Neuronal stem cell (in vitro differentiated cells): ENCODE results near the gene ATP9B.

Source experiments
- DNase-seq: peaks from one replicate; pipeline ENCODE4 v3.0.0-alpha.2; 2013; ENCODE audit warnings: low spot score
- H2AFZ ChIP-seq: one replicate; pipeline ENCODE4 v1.6.1; 2013; ENCODE audit warnings: mild to moderate bottlenecking, low read length, inconsistent platforms
- H2AK5ac ChIP-seq: 2 replicates; pipeline ENCODE4 v1.6.1; 2013; ENCODE audit warnings: low read depth, mild to moderate bottlenecking, inconsistent platforms, low read length, moderate library complexity, mixed read lengths
- H2BK120ac ChIP-seq: 2 replicates; pipeline ENCODE4 v1.6.1; 2013; ENCODE audit warnings: low read depth, mild to moderate bottlenecking, inconsistent platforms, low read length, moderate library complexity, mixed read lengths
- H2BK12ac ChIP-seq: one replicate; pipeline ENCODE4 v1.6.1; 2013; ENCODE audit warnings: low read length, inconsistent platforms
- H2BK15ac ChIP-seq: 2 replicates; pipeline ENCODE4 v1.6.1; 2013; ENCODE audit warnings: mild to moderate bottlenecking, low read length, inconsistent platforms, mixed read lengths
- H2BK5ac ChIP-seq: one replicate; pipeline ENCODE4 v1.6.1; 2013; ENCODE audit warnings: inconsistent platforms, mild to moderate bottlenecking, low read length, moderate library complexity
- H3K14ac ChIP-seq: one replicate; pipeline ENCODE4 v1.6.1; 2013; ENCODE audit warnings: low read length, inconsistent platforms
- H3K18ac ChIP-seq: 2 replicates; pipeline ENCODE4 v1.6.1; 2013; ENCODE audit warnings: low read length, inconsistent platforms
- H3K23ac ChIP-seq: 2 replicates; pipeline ENCODE4 v1.6.1; 2013; ENCODE audit warnings: low read depth, mild to moderate bottlenecking, mixed read lengths, low read length, inconsistent platforms; ENCODE audit not compliant: poor library complexity
- H3K27ac ChIP-seq: replicated peaks from 3 replicates; pipeline ENCODE4 v1.5.1; 2013; ENCODE audit warnings: low read length, inconsistent platforms
- H3K27me3 ChIP-seq, 3 experiments: 2 replicates each; pipeline ENCODE4 v1.6.1; 2013; ENCODE audit warnings: low read length in 3 of 3, mild to moderate bottlenecking in 2 of 3, inconsistent platforms in 1 of 3, low read depth in 1 of 3, mixed read lengths in 1 of 3, moderate library complexity in 1 of 3; ENCODE audit not compliant: control insufficient read depth in 3 of 3, insufficient read depth in 3 of 3
- H3K36me3 ChIP-seq, 2 donors: replicated peaks in 1 of 2; 2 replicates each; pipeline ENCODE4 v1.6.1; 2013; ENCODE audit warnings: low read length in 2 of 2; ENCODE audit not compliant: control insufficient read depth in 2 of 2, insufficient read depth in 2 of 2
- H3K4ac ChIP-seq: 2 replicates; pipeline ENCODE4 v1.6.1; 2013; ENCODE audit warnings: inconsistent platforms, mild to moderate bottlenecking, low read length, moderate library complexity
- H3K4me1 ChIP-seq, 2 donors: 1 replicate in 1 of 2; 2 replicates in 1 of 2; pipeline ENCODE4 v1.6.1; 2013; ENCODE audit warnings: low read length in 2 of 2, low read depth in 1 of 2; ENCODE audit not compliant: control insufficient read depth in 2 of 2, insufficient read depth in 1 of 2
- H3K4me2 ChIP-seq: one replicate; pipeline ENCODE4 v1.6.1; 2013; ENCODE audit warnings: mild to moderate bottlenecking, low read length, inconsistent platforms; ENCODE audit not compliant: insufficient read depth, poor library complexity, severe bottlenecking
- H3K4me3 ChIP-seq, 2 donors: 2 replicates each; pipeline ENCODE4 v1.5.1; 2013; ENCODE audit warnings: low read length in 2 of 2, mild to moderate bottlenecking in 2 of 2, inconsistent platforms in 1 of 2, moderate library complexity in 1 of 2
- H3K79me1 ChIP-seq: one replicate; pipeline ENCODE4 v1.6.1; 2013; ENCODE audit warnings: low read depth, mild to moderate bottlenecking, inconsistent platforms, low read length, moderate library complexity
- H3K9ac ChIP-seq: one replicate; pipeline ENCODE4 v1.6.1; 2013; ENCODE audit warnings: mild to moderate bottlenecking, low read depth, low read length, inconsistent platforms; ENCODE audit not compliant: poor library complexity
- H3K9me3 ChIP-seq, 2 donors: replicated peaks in 1 of 2; 2 replicates each; pipeline versions ENCODE3 to v1.6.1; 2013; ENCODE audit warnings: low read length in 2 of 2, mild to moderate bottlenecking in 2 of 2, inconsistent platforms in 1 of 2, low read depth in 1 of 2, mixed read lengths in 1 of 2, moderate library complexity in 1 of 2; ENCODE audit not compliant: control insufficient read depth in 2 of 2, insufficient read depth in 1 of 2
- H4K8ac ChIP-seq: one replicate; pipeline ENCODE4 v1.6.1; 2013; ENCODE audit warnings: low read depth, mild to moderate bottlenecking, inconsistent platforms, low read length, moderate library complexity
- H4K91ac ChIP-seq: one replicate; pipeline ENCODE4 v1.6.1; 2013; ENCODE audit warnings: low read length, low read depth, mild to moderate bottlenecking, inconsistent platforms; ENCODE audit not compliant: poor library complexity
- WGBS, 2 donors: extraction: QIAGEN DNeasy Blood & Tissue Kit; methylation state at CpG; one replicate each; pipeline ENCODE4 v1.1.7; 2013; ENCODE audit warnings: missing lambda C conversion rate in 2 of 2, mixed read lengths in 1 of 2; ENCODE audit not compliant: insufficient read length in 2 of 2, insufficient replicate concordance in 1 of 2; ENCODE audit errors: extremely low coverage in 2 of 2; 5-methylcytosine and 5-hydroxymethylcytosine counted together

The ATP9B gene

GRCh38 chr18:79257480-79257879 is 188.3 kb downstream of the ATP9B start:
- Histone ChIP-seq H4K91ac (no peak overlapping the region), H3K4me3 (no peak overlapping the region), H3K36me3 (peaks cover 0 to 13% of the 10 kb centered on the region in 2 donors), H2BK120ac (no peak overlapping the region), H2BK12ac (no peak overlapping the region), H3K9me3 (no peaks in the 10 kb centered on the region), H2AFZ (no peak overlapping the region), H3K79me1 (no peaks in the 10 kb centered on the region), H3K9ac (no peak overlapping the region), H2BK15ac (no peak overlapping the region), H3K27ac (no peak overlapping the region), H3K4me2 (no peak overlapping the region), H4K8ac (no peak overlapping the region), H2AK5ac (no peak overlapping the region), H3K4ac (no peak overlapping the region), H2BK5ac (no peak overlapping the region), H3K18ac (peak overlapping the region; percentile 63), H3K14ac (no peak overlapping the region), H3K27me3 (no peaks in the 10 kb centered on the region), H3K23ac (peak overlapping the region; percentile 34), H3K4me1 (peaks cover 0 to 8% of the 10 kb centered on the region in 2 donors)
- DNase-seq = no peak
- WGBS, 2 donors = no CpG with 5 or more reads among the region's 6 CpGs

GRCh38 chr18:79258447-79258846 is 189.3 kb downstream of the ATP9B start:
- Histone ChIP-seq H2BK15ac (no peak overlapping the region), H3K27me3 (no peaks in the 10 kb centered on the region), H2BK5ac (no peak overlapping the region), H3K9me3 (no peaks in the 10 kb centered on the region), H3K23ac (no peak overlapping the region), H3K79me1 (no peaks in the 10 kb centered on the region), H3K4me3 (no peak overlapping the region), H2BK120ac (no peak overlapping the region), H2AK5ac (no peak overlapping the region), H3K4ac (no peak overlapping the region), H3K27ac (no peak overlapping the region), H2BK12ac (no peak overlapping the region), H3K9ac (no peak overlapping the region), H3K4me1 (peaks cover 0 to 8% of the 10 kb centered on the region in 2 donors), H3K4me2 (no peak overlapping the region), H3K36me3 (peaks cover 0 to 12% of the 10 kb centered on the region in 2 donors), H4K8ac (no peak overlapping the region), H2AFZ (no peak overlapping the region), H4K91ac (no peak overlapping the region), H3K18ac (no peak overlapping the region), H3K14ac (no peak overlapping the region)
- no peak for DNase-seq
- no CpG with 5 or more reads among the region's 4 CpGs for WGBS, 2 donors

GRCh38 chr18:79259218-79259617 is 190.0 kb downstream of the ATP9B start:
- peaks cover 0 to 8% of the 10 kb centered on the region in 2 donors for H3K36me3 ChIP-seq
- no peak overlapping the region for H2BK15ac ChIP-seq
- H2BK5ac ChIP-seq = no peak overlapping the region
- DNase-seq = no peak
- no peak overlapping the region for H3K27ac ChIP-seq
- H3K14ac ChIP-seq = no peak overlapping the region
- no CpG with 5 or more reads among the region's 2 CpGs for WGBS, 2 donors
- H3K23ac ChIP-seq = no peak overlapping the region
- H3K4me3 ChIP-seq = no peak overlapping the region
- H2BK120ac ChIP-seq = no peak overlapping the region
- H4K8ac ChIP-seq = no peak overlapping the region
- peaks cover 0 to 8% of the 10 kb centered on the region in 2 donors for H3K4me1 ChIP-seq
- H3K4me2 ChIP-seq = no peak overlapping the region
- H3K79me1 ChIP-seq = no peaks in the 10 kb centered on the region
- H3K9ac ChIP-seq = no peak overlapping the region
- H3K27me3 ChIP-seq = no peaks in the 10 kb centered on the region
- H3K18ac ChIP-seq = no peak overlapping the region
- no peak overlapping the region for H4K91ac ChIP-seq
- H3K4ac ChIP-seq = no peak overlapping the region
- H2BK12ac ChIP-seq = no peak overlapping the region
- H3K9me3 ChIP-seq = no peaks in the 10 kb centered on the region
- H2AK5ac ChIP-seq = no peak overlapping the region
- H2AFZ ChIP-seq = no peak overlapping the region

- Histone ChIP-seq H3K27me3 (no peaks in the 10 kb centered on the region), H2AFZ (no peak overlapping the region), H3K4ac (no peak overlapping the region), H3K14ac (no peak overlapping the region), H3K9me3 (no peaks in the 10 kb centered on the region), H4K8ac (no peak overlapping the region), H3K36me3 (peaks cover 0 to 3% of the 10 kb centered on the region in 2 donors), H2BK12ac (no peak overlapping the region), H3K4me2 (no peak overlapping the region), H3K4me1 (peaks cover 0 to 8% of the 10 kb centered on the region in 2 donors), H2BK5ac (no peak overlapping the region), H3K18ac (no peak overlapping the region), H2BK15ac (no peak overlapping the region), H3K9ac (no peak overlapping the region), H2BK120ac (no peak overlapping the region), H3K27ac (no peak overlapping the region), H2AK5ac (no peak overlapping the region), H4K91ac (no peak overlapping the region), H3K4me3 (no peak overlapping the region), H3K79me1 (no peaks in the 10 kb centered on the region), H3K23ac (no peak overlapping the region)
- no CpG with 5 or more reads among the region's 8 CpGs for WGBS, 2 donors
- no peak for DNase-seq
Observed at GRCh38 chr18:79260023-79260422, 190.8 kb downstream of the ATP9B start.
